ENCODE data around the gene LRP3. TPM values are rescaled to one million over a fixed set of nuclear protein-coding genes. Genes with fewer than 3 reads are reported as not detected.

The LRP3 gene
- total and polyA plus RNA-seq, 2 of the 13 experiments (the other 11 are each of a cell fraction or from before 2014, with no cell fraction given): 17.6 to 51.6 TPM

- TF ChIP-seq RNF219 (CRISPR knock-in tag; IDR thresholded peaks at IDR 0.05) (no peak), TAF1 (CRISPR knock-in tag; IDR thresholded peaks at IDR 0.05) (no peak), REPIN1 (CRISPR knock-in tag; IDR thresholded peaks at IDR 0.05; ENCODE audit: borderline replicate concordance, low read depth) (no peak), YEATS2 (CRISPR knock-in tag; IDR thresholded peaks at IDR 0.05; ENCODE audit: borderline replicate concordance) (no peak), ZSCAN31 (CRISPR knock-in tag; IDR thresholded peaks at IDR 0.05; ENCODE audit: low read depth) (no peak), ZBTB14 (CRISPR knock-in tag; IDR thresholded peaks at IDR 0.05) (no peak), NFE2L2 (IDR thresholded peaks at IDR 0.05; ENCODE audit: low read length) (no peak), MNT (IDR thresholded peaks at IDR 0.05) (no peak), ZNF788 (CRISPR knock-in tag; IDR thresholded peaks at IDR 0.05; ENCODE audit: borderline replicate concordance) (no peak), SIN3A (IDR thresholded peaks at IDR 0.05; ENCODE audit: borderline replicate concordance, low read depth, low read length) (no peak), ZKSCAN1 (IDR thresholded peaks at IDR 0.05; ENCODE audit: low read length) (no peak), SOX13 (IDR thresholded peaks at IDR 0.05) (no peak), SOX13 (CRISPR knock-in tag; conservative IDR thresholded peaks at IDR 0.05 in 1 of 2, IDR thresholded peaks at IDR 0.05 in 1 of 2) (0 out of 4 replicates have a peak, but pooled peaks of 1 of the 2 experiments have one; percentile 24), ZNF460 (CRISPR knock-in tag; IDR thresholded peaks at IDR 0.05; ENCODE audit: borderline replicate concordance) (no peak), ZNF598 (CRISPR knock-in tag; IDR thresholded peaks at IDR 0.05; ENCODE audit: borderline replicate concordance) (no peak), TAF15 (IDR thresholded peaks at IDR 0.05; ENCODE audit: low read depth, low read length, poor library complexity, severe bottlenecking) (no peak), ZBTB7B (CRISPR knock-in tag; IDR thresholded peaks at IDR 0.05) (peak; percentile 34; the same call in 1 of the 2 replicates), ZNF775 (CRISPR knock-in tag; IDR thresholded peaks at IDR 0.05; ENCODE audit: borderline replicate concordance) (no peak), ZNF790 (CRISPR knock-in tag; IDR thresholded peaks at IDR 0.05; ENCODE audit: borderline replicate concordance) (no peak), PCBP1 (IDR thresholded peaks at IDR 0.05; ENCODE audit: borderline replicate concordance, low read depth, low read length) (0 out of 2 replicates have a peak, but pooled peaks have one; percentile 38), ZNF780A (CRISPR knock-in tag; IDR thresholded peaks at IDR 0.05) (no peak), GFI1 (CRISPR knock-in tag; IDR thresholded peaks at IDR 0.05; ENCODE audit: borderline replicate concordance) (no peak), ZNF546 (CRISPR knock-in tag; conservative IDR thresholded peaks at IDR 0.05) (no peak), MED1 (CRISPR knock-in tag; IDR thresholded peaks at IDR 0.05) (no peak), TCF7L2 (IDR thresholded peaks at IDR 0.05; ENCODE audit: low read depth, low read length) (no peak), ZMYM2 (CRISPR knock-in tag; IDR thresholded peaks at IDR 0.05) (no peak), SALL2 (CRISPR knock-in tag; IDR thresholded peaks at IDR 0.05) (no peak)
Measured at GRCh38 chr19:33227242-33227650, 33.1 kb downstream of the LRP3 start (continued).
